Measurements from ENCODE around the gene ROR1. TPM values are rescaled to one million over a fixed set of nuclear protein-coding genes. Genes with fewer than 3 reads are reported as not detected.

Gene ROR1
- total and polyA plus RNA-seq, 9 of the 15 experiments (the other 6 are each of a cell fraction or from before 2014, with no cell fraction given): 0.02 TPM; not detected in 8

DNA sequence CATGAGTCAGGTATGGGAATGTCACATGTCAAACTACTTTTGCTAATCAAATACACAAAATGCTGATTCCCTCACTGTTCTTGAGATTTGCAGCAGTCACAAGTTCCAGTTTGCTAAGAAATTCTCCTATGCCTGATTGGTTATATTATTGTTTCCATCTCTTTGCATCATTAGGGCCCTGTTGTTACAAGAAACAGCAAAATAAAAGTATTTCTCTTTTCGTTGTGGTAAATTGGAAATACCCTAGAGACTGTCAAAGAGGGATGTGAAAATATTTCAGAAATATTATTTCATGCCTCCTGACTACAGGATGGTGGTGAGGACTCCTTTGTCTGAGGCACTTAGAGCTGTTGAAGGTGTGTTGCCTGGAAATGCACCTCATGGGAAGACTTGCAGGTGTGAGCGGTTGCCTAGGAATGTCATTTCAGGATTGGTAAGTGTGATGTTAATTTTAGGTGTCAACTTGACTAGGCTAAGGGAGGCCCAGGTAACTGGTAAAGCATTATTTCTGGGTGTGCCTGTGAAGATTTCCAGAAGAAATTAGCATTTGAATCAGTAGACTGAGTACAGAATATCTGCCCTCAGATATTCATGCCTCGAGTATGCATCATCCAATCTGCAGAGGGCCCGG is 117.4 kb downstream of the ROR1 start (continued):
- TF ChIP-seq CHD4 (IDR thresholded peaks at IDR 0.05; ENCODE audit: insufficient read depth, insufficient replicate concordance, low read depth, low read length, poor library complexity, severe bottlenecking): no peak
- TF ChIP-seq, protein P1, sequence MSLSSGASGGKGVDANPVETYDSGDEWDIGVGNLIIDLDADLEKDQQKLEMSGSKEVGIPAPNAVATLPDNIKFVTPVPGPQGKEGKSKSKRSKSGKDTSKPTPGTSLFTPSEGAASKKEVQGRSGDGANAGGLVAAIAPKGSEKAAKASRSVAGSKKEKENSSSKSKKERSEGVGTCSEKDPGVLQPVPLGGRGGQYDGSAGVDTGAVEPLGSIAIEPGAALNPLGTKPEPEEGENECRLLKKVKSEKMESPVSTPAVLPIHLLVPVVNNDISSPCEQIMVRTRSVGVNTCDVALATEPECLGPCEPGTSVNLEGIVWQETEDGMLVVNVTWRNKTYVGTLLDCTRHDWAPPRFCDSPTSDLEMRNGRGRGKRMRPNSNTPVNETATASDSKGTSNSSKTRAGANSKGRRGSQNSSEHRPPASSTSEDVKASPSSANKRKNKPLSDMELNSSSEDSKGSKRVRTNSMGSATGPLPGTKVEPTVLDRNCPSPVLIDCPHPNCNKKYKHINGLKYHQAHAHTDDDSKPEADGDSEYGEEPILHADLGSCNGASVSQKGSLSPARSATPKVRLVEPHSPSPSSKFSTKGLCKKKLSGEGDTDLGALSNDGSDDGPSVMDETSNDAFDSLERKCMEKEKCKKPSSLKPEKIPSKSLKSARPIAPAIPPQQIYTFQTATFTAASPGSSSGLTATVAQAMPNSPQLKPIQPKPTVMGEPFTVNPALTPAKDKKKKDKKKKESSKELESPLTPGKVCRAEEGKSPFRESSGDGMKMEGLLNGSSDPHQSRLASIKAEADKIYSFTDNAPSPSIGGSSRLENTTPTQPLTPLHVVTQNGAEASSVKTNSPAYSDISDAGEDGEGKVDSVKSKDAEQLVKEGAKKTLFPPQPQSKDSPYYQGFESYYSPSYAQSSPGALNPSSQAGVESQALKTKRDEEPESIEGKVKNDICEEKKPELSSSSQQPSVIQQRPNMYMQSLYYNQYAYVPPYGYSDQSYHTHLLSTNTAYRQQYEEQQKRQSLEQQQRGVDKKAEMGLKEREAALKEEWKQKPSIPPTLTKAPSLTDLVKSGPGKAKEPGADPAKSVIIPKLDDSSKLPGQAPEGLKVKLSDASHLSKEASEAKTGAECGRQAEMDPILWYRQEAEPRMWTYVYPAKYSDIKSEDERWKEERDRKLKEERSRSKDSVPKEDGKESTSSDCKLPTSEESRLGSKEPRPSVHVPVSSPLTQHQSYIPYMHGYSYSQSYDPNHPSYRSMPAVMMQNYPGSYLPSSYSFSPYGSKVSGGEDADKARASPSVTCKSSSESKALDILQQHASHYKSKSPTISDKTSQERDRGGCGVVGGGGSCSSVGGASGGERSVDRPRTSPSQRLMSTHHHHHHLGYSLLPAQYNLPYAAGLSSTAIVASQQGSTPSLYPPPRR (CRISPR knock-in tag; IDR thresholded peaks at IDR 0.05; ENCODE audit: borderline replicate concordance): no peak
- TF ChIP-seq MAFF (IDR thresholded peaks at IDR 0.05; ENCODE audit: low read length): no peak
- no peak for TF ChIP-seq ZC3H8 (IDR thresholded peaks at IDR 0.05)
